ENCODE data around the gene MBD4.

The MBD4 gene

GRCh38 chr3:129446926-129447325 lies 7.2 kb upstream of the MBD4 start:
- H3K4me1 Mint-ChIP-seq, result peaks cover 7% of the 10 kb centered on the region

DNA sequence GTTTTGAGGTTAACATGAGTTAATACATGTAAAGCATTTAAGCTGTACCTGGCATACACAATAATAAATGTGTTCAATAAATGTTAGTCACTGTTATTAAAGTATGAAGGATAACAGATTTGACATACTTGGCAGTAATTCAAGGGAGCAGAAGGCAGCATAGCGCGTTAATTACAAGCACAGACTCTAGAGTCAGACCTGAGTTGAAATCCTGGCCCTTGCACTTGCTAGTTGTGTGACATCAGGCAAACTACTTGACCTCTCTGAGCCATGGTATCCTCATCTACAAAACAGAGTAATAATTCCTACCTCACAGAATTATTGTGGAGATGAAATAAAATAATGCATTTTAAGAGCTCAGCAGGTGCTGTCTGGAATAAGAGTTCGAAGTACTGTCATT lies 5.7 kb upstream of the MBD4 start:
- no peak for ATAC-seq
- Mint-ChIP-seq H3K4me3 (no peak overlapping the region), H3K36me3 (no peaks in the 10 kb centered on the region), H3K27ac (no peak overlapping the region), H3K4me1 (peaks cover 16% of the 10 kb centered on the region), H3K27me3 (no peaks in the 10 kb centered on the region), H3K9me3 (no peaks in the 10 kb centered on the region)

More at GRCh38 chr3:129446926-129447325, 7.2 kb upstream of the MBD4 start:
- ATAC-seq, result no peak
- Mint-ChIP-seq H3K36me3 (peaks cover 2% of the 10 kb centered on the region), H3K27me3 (no peaks in the 10 kb centered on the region), H3K27ac (no peak overlapping the region), H3K4me3 (no peak overlapping the region), H3K9me3 (no peaks in the 10 kb centered on the region)

DNA sequence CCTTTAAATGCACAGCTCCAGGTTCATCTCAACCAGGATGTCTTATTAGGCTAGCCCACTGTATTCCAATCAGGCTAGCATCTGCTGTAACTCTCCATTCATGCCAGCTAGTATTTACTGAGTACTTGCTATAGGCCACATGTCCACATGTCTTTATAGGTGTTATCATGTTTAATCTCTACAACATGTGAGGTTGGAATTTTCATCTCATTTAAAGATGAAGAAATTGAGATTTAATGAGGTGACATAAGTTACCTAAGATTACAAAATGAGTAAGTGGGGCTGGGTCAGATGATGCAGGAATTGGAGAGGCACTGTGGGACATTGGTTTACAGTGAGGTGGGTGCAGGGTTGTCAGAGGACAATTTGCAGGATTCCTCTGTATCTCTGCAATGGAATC lies 3.2 kb upstream of the MBD4 start:
- Mint-ChIP-seq H3K27ac (peak overlapping the region; percentile 30), H3K36me3 (peaks cover 2% of the 10 kb centered on the region), H3K4me3 (no peak overlapping the region), H3K9me3 (no peaks in the 10 kb centered on the region), H3K27me3 (no peaks in the 10 kb centered on the region), H3K4me1 (peaks cover 24% of the 10 kb centered on the region)
- no peak for ATAC-seq

DNA sequence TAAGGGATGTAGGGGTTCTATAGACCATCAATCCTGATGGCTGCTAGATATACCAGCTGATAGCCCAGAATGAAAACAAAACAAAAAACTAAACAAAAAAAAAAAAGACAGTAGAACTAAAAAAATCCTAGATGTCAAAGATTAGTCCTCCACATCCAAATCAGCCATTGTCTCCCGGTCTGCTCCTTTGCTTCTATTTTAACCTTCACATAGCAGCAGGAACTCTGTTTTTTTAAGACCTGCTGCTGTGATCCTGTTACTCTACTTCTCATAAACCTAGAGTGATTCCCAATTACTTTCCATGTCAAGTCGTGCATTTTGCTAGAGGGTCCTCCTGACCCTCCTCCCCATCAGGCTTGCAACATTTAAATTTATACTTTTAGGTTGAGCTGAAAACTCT lies 2.7 kb upstream of the MBD4 start:
- Mint-ChIP-seq H3K9me3 (no peaks in the 10 kb centered on the region), H3K4me3 (no peak overlapping the region), H3K27me3 (no peaks in the 10 kb centered on the region), H3K36me3 (peaks cover 7% of the 10 kb centered on the region), H3K4me1 (peaks cover 28% of the 10 kb centered on the region), H3K27ac (peak overlapping the region; percentile 30)
- no peak for ATAC-seq

DNA sequence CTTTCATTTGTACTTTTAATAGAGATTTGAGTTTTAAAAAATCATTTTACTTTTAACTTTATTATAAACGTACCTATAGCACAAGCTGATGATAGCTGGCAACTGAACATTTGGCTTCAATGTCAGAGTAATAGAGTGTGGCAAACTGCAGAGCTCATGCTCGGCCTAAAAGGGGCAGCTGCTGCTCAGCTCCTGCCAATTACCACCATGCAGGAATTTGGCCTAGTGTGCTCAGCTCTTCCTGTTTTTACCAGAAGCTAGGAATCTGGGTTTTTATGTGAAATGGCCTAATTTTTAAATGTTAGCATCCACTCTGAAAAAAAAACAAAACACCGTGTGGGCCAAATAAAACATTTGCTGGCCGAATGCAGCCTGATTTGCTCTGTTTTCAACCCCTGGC lies 2.0 kb upstream of the MBD4 start:
- Mint-ChIP-seq H3K36me3 (peaks cover 10% of the 10 kb centered on the region), H3K27me3 (no peaks in the 10 kb centered on the region), H3K4me3 (no peak overlapping the region), H3K27ac (peak overlapping the region; percentile 82), H3K9me3 (no peaks in the 10 kb centered on the region), H3K4me1 (peaks cover 34% of the 10 kb centered on the region)
- no peak for ATAC-seq

GRCh38 chr3:129441215-129441614 lies 1.5 kb upstream of the MBD4 start:
- Mint-ChIP-seq H3K9me3 (no peaks in the 10 kb centered on the region), H3K4me1 (peaks cover 40% of the 10 kb centered on the region), H3K27ac (peak overlapping the region; percentile 82), H3K36me3 (peaks cover 16% of the 10 kb centered on the region), H3K4me3 (peak overlapping the region; percentile 84), H3K27me3 (no peaks in the 10 kb centered on the region)
- ATAC-seq, result no peak

- H3K9me3 Mint-ChIP-seq, result no peaks in the 10 kb centered on the region
- peaks cover 45% of the 10 kb centered on the region for H3K4me1 Mint-ChIP-seq
- H3K27ac Mint-ChIP-seq, result peak overlapping the region; percentile 82
- no peak for ATAC-seq
- peaks cover 21% of the 10 kb centered on the region for H3K36me3 Mint-ChIP-seq
- H3K4me3 Mint-ChIP-seq, result peak overlapping the region; percentile 84
- H3K27me3 Mint-ChIP-seq, result no peaks in the 10 kb centered on the region
These were observed 956 bp upstream of the MBD4 start for GRCh38 chr3:129440618-129441190.

GRCh38 chr3:129439226-129439816 lies 427 bp downstream of the MBD4 start:
- peak; percentile 65 for ATAC-seq
- H3K27ac Mint-ChIP-seq, result peak overlapping the region; percentile 82
- H3K36me3 Mint-ChIP-seq, result peaks cover 27% of the 10 kb centered on the region
- H3K9me3 Mint-ChIP-seq, result no peaks in the 10 kb centered on the region
- H3K27me3 Mint-ChIP-seq, result no peaks in the 10 kb centered on the region
- peak overlapping the region; percentile 84 for H3K4me3 Mint-ChIP-seq
- H3K4me1 Mint-ChIP-seq, result peaks cover 59% of the 10 kb centered on the region

GRCh38 chr3:129435367-129435766 lies 4.4 kb downstream of the MBD4 start:
- Mint-ChIP-seq H3K36me3 (peaks cover 64% of the 10 kb centered on the region), H3K4me1 (peaks cover 53% of the 10 kb centered on the region), H3K4me3 (peak overlapping the region; percentile 78), H3K27me3 (no peaks in the 10 kb centered on the region), H3K27ac (peak overlapping the region; percentile 72), H3K9me3 (no peaks in the 10 kb centered on the region)
- ATAC-seq, result no peak

- Mint-ChIP-seq H3K4me3 (peak overlapping the region; percentile 23), H3K9me3 (no peaks in the 10 kb centered on the region), H3K4me1 (peaks cover 63% of the 10 kb centered on the region), H3K27me3 (no peaks in the 10 kb centered on the region), H3K36me3 (peaks cover 75% of the 10 kb centered on the region), H3K27ac (peak overlapping the region; percentile 72)
- ATAC-seq, result no peak
These were observed 5.6 kb downstream of the MBD4 start for GRCh38 chr3:129434140-129434539.

DNA sequence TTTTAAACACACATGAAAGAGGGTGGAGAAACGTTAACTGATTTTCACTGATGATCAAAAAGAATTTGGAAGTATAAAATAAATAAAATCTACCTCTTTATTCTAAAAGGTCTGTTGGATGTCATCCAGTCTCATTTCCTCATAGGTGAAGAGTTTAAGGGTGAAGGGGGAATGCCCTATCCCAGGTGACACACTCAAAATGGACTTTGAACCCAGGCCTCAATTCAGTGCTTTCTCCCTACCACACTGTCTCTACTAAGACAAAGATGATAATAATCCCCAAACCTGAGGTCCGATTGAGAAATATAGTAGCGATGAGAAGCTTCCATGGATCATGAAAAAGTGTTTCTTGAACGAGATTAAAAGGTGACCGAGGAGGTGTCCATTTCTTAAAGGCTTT lies 6.2 kb downstream of the MBD4 start:
- no peak for ATAC-seq
- Mint-ChIP-seq H3K4me3 (peak overlapping the region; percentile 5), H3K27ac (no peak overlapping the region), H3K9me3 (no peaks in the 10 kb centered on the region), H3K4me1 (peaks cover 67% of the 10 kb centered on the region), H3K36me3 (peaks cover 79% of the 10 kb centered on the region), H3K27me3 (no peaks in the 10 kb centered on the region)

DNA sequence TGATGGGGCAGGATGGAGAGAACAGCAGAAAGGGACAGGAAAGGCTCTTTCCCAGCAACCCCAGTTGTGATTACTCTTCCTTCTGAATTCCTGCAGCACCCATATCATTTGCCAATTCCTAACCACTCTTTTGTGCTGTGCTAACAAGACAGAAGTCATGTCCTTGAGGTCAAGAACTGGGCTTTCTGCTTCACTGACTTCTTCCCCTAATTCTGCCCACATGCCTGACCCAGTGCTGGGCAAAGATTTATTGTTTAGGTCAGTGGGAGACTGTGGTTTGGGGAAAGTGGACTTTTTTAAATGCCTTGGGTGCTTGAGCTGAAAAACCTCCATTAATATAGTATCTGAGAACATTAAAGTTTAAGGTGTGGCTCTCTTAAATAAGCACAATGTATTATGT lies 7.1 kb downstream of the MBD4 start:
- Mint-ChIP-seq H3K27ac (no peak overlapping the region), H3K9me3 (no peaks in the 10 kb centered on the region), H3K27me3 (no peaks in the 10 kb centered on the region), H3K36me3 (peaks cover 74% of the 10 kb centered on the region), H3K4me1 (peaks cover 67% of the 10 kb centered on the region), H3K4me3 (no peak overlapping the region)
- ATAC-seq, result no peak

DNA sequence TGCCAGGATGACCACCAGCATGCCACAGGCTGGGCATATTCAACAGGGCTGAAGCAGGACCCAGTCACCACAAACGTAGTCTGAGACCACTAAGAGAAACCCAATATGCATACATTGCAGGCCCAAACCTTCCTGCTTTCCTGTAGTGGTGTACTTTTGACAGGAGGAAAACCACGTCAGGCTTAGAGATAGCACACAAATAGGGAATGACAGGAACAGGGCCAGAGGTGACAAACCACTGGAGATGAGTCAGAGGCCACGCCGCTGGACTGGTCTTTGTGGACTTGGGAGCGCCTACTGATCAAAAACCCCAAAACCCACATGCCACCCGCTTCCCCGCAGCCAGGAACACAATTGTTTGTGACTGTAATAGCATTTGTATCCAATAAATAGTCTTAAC lies 7.7 kb downstream of the MBD4 start:
- H3K27ac Mint-ChIP-seq, result peak overlapping the region; percentile 44
- no peak for ATAC-seq
- no peaks in the 10 kb centered on the region for H3K27me3 Mint-ChIP-seq
- no peak overlapping the region for H3K4me3 Mint-ChIP-seq
- H3K36me3 Mint-ChIP-seq, result peaks cover 71% of the 10 kb centered on the region
- peaks cover 67% of the 10 kb centered on the region for H3K4me1 Mint-ChIP-seq
- no peaks in the 10 kb centered on the region for H3K9me3 Mint-ChIP-seq

DNA sequence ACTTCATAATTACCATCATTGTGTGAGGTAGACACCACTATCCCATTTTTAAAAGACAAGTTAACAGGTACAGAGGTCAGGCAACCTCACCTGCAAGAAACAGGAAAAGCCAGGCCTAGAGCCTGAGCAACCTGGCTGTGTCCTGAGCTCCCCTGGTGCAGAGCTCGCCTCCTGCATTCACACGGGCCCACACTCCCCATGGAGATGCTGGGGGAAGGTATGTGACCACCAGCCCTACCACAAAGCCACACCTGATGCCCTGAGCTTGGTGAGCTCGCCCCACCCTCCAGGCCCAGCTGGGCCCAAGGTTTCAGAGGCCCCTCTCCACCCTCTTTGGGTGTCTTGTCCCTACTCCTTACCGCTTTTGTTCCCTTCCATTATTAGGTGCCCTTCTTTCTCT lies 10.1 kb downstream of the MBD4 start:
- no peak for ATAC-seq
- H3K27me3 Mint-ChIP-seq, result no peaks in the 10 kb centered on the region
- peak overlapping the region; percentile 34 for H3K27ac Mint-ChIP-seq
- H3K4me1 Mint-ChIP-seq, result peaks cover 43% of the 10 kb centered on the region
- no peaks in the 10 kb centered on the region for H3K9me3 Mint-ChIP-seq
- H3K36me3 Mint-ChIP-seq, result peaks cover 54% of the 10 kb centered on the region
- H3K4me3 Mint-ChIP-seq, result no peak overlapping the region

DNA sequence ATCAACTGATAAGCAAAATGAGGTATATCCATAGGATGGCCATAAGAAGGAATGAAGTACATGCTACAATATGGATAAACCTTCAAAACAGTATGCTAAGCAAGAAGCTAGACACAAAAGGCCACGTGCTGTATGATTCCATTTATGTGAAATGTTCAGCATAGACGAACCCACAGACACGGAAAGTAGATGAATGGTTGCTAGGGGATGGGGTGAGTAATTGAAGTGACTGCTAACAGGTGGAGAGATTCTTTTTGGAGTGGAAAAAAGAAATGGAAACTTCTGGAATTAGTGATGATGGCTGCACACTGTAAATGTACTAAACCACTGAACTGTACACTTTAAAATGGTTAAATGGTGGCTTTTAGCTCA lies 10.7 kb downstream of the MBD4 start:
- H3K36me3 Mint-ChIP-seq, result peaks cover 55% of the 10 kb centered on the region
- peaks cover 43% of the 10 kb centered on the region for H3K4me1 Mint-ChIP-seq
- peak overlapping the region; percentile 76 for H3K4me3 Mint-ChIP-seq
- peaks cover 3% of the 10 kb centered on the region for H3K9me3 Mint-ChIP-seq
- no peak for ATAC-seq
- no peaks in the 10 kb centered on the region for H3K27me3 Mint-ChIP-seq
- H3K27ac Mint-ChIP-seq, result peak overlapping the region; percentile 34

DNA sequence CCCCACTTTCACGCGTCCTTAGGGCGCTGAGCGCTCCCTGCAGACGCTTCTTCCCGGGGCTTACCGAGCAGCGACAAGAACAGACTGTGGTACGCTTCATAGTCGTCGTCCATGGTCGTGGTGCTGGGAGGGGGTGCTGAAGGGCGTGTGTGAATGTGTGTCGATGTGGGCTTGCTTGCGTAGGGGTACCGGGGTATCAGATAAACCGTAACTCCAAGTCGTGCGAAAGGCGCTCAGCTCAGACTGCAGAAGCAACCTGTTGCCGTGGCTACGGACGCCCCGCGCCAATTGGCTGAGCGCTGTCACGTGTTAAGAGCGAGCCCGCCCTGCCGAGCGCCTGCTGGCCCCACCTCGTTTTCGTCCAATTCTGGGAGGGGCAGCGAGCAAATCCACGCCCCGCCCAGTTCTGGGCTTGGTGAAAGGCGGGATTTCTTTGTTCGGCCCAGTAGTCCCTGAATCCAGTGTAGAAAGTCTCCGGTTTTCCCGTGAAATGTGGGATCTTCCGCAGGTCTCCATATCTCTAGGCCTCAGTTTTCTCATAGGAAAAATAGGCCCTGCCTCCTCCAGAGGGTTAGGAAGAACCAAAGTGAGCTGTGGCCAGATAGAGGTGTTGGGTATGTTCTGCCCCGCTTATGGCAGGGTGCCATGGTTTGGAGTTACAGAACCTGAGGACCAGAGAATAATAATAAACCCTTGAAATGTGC lies 11.2 kb downstream of the MBD4 start, which contains the start of gene EFCAB12:
Gene EFCAB12, minus strand, starts transcription at position 261 of the 704 bp plus-strand sequence. Its CDS starts 148 bp downstream, at position 113.
- Mint-ChIP-seq H3K4me3 (peak within 1 kb of the TSS; percentile 76), H3K9me3 (peaks cover 7% of the 10 kb centered on the region), H3K27ac (peak within 1 kb of the TSS; percentile 34), H3K27me3 (no peaks in the 10 kb centered on the region), H3K4me1 (peaks cover 43% of the 10 kb centered on the region), H3K36me3 (peaks cover 53% of the 10 kb centered on the region)
- peak; percentile 98 for ATAC-seq

All from stimulated activated memory B cell treated with anti-CD40 and anti-IgM and Interleukin-4, amounts not matched to agents 10 μg/mL and 1 μg/mL and 100 μg/mL, for 72 hours (primary cell).